ENCODE data around the gene MAEA. TPM values are rescaled to one million over a fixed set of nuclear protein-coding genes. Genes with fewer than 3 reads are reported as not detected.

Gene MAEA
- total and polyA plus RNA-seq, 9 of the 15 experiments (the other 6 are each of a cell fraction or from before 2014, with no cell fraction given) = 2.1 to 86.5 (median 45.0) TPM

- BruUV-seq (replicated peaks) = TSS peak; percentile 73
- Histone ChIP-seq H3K9ac (ENCODE audit: insufficient read depth in 1 of 2, low read depth in 2 of 2, low read length in 2 of 2) (peak overlapping the region; percentile 92 to 97), H3K4me2 (ENCODE audit: insufficient read depth, low read length) (peak overlapping the region; percentile 80), H3K27ac (ENCODE audit: extremely low read depth, low read depth, low read length) (peak overlapping the region; percentile 95), H3K4me3 (peak overlapping the region; percentile 95), H3K9me1 (ENCODE audit: control insufficient read depth, insufficient read depth, low read length) (no peaks in the 10 kb centered on the region), H3K79me2 (ENCODE audit: control insufficient read depth, insufficient read depth, low read length) (peaks cover 27% of the 10 kb centered on the region), H3K9me3 (replicated peaks; ENCODE audit: control insufficient read depth, insufficient read depth, low read depth, low read length) (no peaks in the 10 kb centered on the region), H3K36me3 (ENCODE audit: control insufficient read depth, insufficient read depth, low read length) (peaks cover 14% of the 10 kb centered on the region; the same call in 2 of the 3 replicates), H3K27me3 (ENCODE audit: control insufficient read depth in 2 of 2, insufficient read depth in 2 of 2, low read length in 2 of 2) (no peaks in the 10 kb centered on the region), H4K20me1 (replicated peaks; ENCODE audit: control insufficient read depth, insufficient read depth, low read length) (no peaks in the 10 kb centered on the region), H3K4me1 (replicated peaks in 1 of 2; ENCODE audit: control insufficient read depth in 2 of 2, insufficient read depth in 2 of 2, low read length in 2 of 2) (peaks cover 10 to 51% of the 10 kb centered on the region in 2 experiments), H2AFZ (ENCODE audit: low read depth, low read length) (peak overlapping the region; percentile 94)
- DNase-seq (ENCODE audit: extremely low read depth in 1 of 4, low spot score in 3 of 4) (peak; percentile 63 to 72 (median 65)), FAIRE-seq (no peak), ATAC-seq (peak; percentile 62)
- 2% methylated on average over 31 of the region's 76 CpGs for WGBS (ENCODE audit: insufficient coverage, low coverage, missing lambda C conversion rate)
- in situ Hi-C loops (cut with MboI) = no loop called here
- intact Hi-C loops (cut with micrococcal nuclease) = loop anchor here (1.0 to 2.0 kb wide), 3 partner anchors 57 to 179 kb away; partner anchors contain the start of gene MAEA
- ChIA-PET CTCF (ENCODE audit: low intra/inter-chr PET ratio) (no interaction called here), POLR2A (interaction anchor here (0.5 to 1.9 kb wide), 6 partner anchors 9 to 180 kb away, joined by 3 to 8 read pairs (median 4); partner anchors contain the start of genes CTBP1 and MAEA)
- TF ChIP-seq CTCF (IDR thresholded peaks at IDR 0.05 in 2 of 3, conservative IDR thresholded peaks at IDR 0.05 in 1 of 3; ENCODE audit: insufficient read depth in 2 of 3, low read depth in 1 of 3, low read length in 3 of 3) (peak; percentile 29 to 54 (median 54); a peak in 5 of 6 replicates), SETDB1 (IDR thresholded peaks at IDR 0.05; ENCODE audit: low read length) (no peak), TEAD1 (CRISPR knock-in tag; IDR thresholded peaks at IDR 0.05) (no peak), ATF3 (IDR thresholded peaks at IDR 0.05) (no peak), ATF3 (CRISPR knock-in tag; conservative IDR thresholded peaks at IDR 0.05) (0 out of 2 replicates have a peak, but pooled peaks have one; percentile 22), ZNF124 (CRISPR knock-in tag; IDR thresholded peaks at IDR 0.05) (0 out of 2 replicates have a peak, but pooled peaks have one; percentile 81), YBX1 (IDR thresholded peaks at IDR 0.05) (no peak), POLR2G (IDR thresholded peaks at IDR 0.05; ENCODE audit: low read depth, low read length) (peak; percentile 69), NR2C1 (IDR thresholded peaks at IDR 0.05) (no peak), NR2C1 (tag; IDR thresholded peaks at IDR 0.05) (no peak), MTA3 (IDR thresholded peaks at IDR 0.05; ENCODE audit: borderline replicate concordance) (0 out of 2 replicates have a peak, but pooled peaks have one; percentile 67), ZNF609 (CRISPR knock-in tag; IDR thresholded peaks at IDR 0.05; ENCODE audit: borderline replicate concordance) (0 out of 2 replicates have a peak, but pooled peaks have one; percentile 30)
Observed at GRCh38 chr4:1345903-1346780, 56.5 kb downstream of the MAEA start.
